Measurements from ENCODE around the gene TEX52. TPM values are rescaled to one million over a fixed set of nuclear protein-coding genes. Genes with fewer than 3 reads are reported as not detected.

TEX52 gene
- total RNA-seq (ENCODE audit: low replicate concordance) = not detected in 2 replicates

DNA sequence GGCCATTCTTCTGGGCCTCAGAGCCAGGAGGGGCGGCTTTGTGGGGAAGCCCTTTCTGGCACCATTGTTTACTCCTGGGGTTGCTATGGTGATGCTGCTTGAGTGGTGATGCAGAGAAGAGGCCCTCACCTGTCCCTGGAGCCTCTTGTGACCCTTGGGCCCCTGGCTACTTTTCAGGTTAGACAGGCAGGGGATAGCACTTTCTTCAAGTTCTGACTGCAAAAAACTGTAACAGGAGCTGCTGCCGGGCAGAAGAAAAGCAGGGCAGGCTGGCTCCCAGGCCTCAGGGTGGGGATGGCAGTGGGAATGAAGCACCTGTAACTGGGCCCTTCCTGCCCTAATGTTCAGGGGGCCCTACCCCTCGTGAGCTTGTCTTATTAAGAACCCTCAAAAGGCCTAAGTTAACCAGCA, at the start of gene TEX52:
TSS of gene TEX52 (minus strand) at position 19 of the 411 bp plus-strand sequence. CDS start at position 6, 13 bp downstream.

DNA sequence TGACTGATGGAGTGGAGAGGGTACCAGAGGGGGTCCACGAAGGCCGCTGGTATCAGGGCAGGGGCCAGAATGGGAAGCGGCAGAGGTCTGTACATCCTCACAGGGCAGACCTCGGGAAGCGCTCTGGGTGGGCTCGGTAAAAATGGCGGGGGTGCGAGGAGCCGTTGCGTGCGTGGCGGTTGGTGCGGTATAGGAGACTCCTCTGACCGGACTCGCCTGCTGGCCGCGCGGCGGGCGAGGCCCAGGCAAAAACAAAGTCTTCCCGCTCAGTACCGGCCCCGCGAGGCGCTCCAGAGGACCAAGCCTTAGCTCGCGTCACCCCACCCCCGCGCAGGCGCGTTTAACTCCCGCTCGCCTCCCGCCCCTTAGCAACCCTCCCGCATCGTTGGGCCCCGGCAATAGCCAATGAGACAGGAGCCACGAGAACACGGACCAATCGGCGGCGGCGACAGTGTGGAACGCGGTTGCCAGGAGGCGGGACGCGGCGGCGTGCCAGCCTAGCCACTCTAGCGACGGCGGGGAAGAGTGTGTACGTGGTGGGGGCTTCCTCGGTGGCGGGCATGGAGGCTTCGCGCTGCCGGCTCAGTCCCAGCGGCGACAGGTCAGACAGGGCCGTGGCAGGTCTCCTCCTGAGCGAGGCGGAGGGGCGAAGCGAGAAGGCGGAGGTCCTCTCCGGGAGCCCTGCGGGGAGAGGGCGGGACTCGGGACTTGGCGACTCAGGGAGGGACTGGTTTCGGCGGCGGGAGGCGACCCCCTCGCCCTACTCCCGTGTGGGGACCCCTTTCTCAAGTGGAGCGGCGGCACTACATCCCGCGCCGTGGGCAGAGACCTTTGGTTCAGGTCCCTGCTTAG, 33.8 kb upstream of the TEX52 start, which contains the start of gene TULP3:
TSS of gene TULP3 (plus strand) at position 504 of the 852 bp plus-strand sequence. CDS start at position 561, 57 bp downstream.

DNA sequence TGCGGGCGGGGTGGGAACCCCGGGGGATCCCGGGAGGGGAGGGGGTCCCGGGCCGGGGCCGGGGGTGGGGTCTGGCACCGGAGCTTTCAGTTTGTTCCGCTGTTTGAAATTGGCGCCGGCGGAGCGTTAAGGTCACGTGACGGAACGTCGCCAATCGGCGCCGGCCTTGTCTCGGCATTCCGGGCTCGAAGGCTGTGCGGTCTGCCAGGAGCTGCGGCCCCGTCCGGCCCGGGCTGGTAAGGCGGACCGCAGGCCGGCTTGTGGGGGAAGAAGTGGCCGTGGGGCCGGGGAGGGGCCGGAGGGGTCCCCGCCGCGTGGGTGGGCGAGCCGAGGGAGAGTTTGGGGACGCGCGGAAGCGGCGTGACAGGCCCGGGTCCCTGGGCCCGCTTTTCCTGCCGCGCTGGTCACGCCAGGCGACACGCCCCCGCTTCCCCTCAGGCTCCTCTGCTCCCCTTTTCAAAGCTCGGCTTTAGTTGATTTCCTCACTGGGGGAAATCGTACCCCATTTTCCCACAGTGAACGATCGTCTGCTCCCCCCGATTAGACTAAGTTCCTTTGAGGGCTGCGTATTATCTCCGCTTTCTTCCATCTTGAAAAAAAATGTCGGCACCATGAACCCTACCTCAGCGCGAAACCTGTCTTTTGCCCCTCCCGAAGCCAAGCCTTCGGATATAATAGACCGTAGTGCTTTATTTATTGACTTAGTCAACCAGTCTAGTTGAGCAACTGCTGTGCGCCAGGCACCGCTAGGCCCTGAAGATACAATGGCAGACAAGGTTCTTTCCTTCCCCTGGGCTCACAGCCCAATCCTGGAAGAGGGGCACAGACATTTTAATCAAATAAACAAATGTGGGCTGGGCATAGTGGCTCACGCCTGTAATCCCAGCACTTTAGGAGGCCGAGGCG, 20.5 kb upstream of the TEX52 start, which contains the start of the genes FOXM1 and RHNO1:
TSS of gene FOXM1 (minus strand) at position 128 of the 906 bp plus-strand sequence. CDS start 2,696 bp downstream, outside the sequence.
TSS of gene RHNO1 (plus strand) at position 177 of the 906 bp plus-strand sequence. CDS start 8,144 bp downstream, outside the sequence.

DNA sequence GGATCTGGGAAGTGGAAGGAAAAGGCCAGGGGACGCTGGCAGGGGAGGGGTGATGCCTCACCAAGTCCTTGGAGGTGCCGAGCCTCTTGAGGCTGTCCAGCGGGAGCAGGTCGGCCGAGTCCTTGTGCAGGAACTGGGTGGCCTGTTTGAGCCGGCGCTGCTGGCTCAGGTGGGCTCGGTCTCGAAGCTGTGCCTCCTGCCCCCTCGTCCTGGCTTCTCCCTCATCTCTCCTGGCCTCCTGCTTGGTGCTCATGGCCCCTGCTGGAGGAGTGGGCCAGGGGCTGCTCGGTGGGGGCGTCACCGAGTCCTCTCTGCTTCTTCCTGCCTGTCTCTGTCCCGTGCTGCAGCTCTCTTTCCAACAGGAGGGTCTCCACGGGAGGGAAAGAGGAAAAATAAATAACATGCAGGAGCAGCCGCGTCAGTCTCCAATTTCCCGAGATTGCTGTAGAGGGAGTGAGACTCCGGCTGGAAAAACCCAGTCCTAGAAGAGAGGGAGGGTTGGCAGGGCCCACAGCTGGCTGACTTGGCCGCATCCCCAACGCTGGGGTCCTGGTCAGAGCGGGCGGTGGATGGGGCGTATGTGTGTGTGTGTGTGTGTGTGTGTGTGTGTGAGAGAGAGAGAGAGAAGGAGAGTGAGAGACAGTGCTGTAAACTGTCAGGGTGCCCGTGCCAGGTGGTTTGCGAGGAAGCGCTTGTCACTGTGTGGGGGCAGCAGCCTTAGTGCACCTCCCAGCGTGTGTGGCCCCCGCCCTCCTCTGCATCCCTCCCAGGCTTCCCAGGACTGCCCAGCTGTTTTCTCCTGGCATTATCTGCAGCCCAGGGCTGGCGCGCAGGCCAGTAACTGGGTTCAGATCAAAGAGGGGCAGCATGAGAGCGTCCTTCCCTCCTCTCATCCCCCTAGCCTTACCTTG, 22.0 kb downstream of the TEX52 start, which contains the start of gene NRIP2:
TSS of gene NRIP2 (minus strand) at position 455 of the 911 bp plus-strand sequence. CDS start at position 403, 52 bp downstream.

DNA sequence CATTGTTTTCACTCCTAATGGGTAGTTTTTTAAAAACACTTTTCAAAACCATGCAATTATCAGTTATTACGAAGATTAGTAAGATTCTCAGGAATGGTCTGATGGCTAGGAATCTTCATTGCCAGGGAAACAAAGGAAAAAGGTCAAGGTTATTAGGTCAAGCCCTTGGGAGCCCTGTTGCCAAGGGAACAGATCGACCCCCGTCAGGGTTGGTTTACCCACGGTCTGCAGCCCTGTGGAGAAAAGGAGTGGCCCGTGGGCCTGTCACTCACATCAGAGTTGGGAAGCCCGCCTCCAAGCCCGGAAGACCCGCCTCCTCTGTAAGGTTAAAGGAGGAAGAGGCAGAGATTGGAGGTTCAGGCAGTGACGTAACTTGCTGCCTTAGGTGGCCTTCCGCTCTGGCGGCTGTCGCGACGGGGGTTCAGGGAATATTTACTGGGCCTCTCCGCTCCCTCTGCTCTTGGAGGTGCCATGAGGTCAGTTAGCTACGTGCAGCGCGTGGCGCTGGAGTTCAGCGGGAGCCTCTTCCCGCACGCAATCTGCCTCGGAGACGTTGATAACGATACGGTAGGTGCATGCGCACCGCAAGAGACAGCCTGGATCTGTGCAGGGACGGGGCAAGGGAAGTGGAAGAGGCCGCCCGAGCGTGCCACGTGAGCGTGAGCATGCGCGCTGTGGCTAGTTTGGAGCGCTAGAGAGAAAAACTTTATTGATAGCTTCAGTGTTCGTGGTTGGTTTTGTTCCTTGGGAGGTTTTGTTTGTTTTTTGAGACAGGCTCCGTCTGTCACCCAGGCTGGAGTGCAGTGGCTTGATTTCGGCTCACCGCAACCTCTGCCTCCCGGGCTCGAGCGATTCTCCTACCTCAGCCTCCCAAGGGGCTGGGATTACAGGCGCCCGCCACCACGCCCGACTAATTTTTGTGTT, 44.3 kb downstream of the TEX52 start, which contains the start of gene ITFG2:
TSS of gene ITFG2 (plus strand) at position 379 of the 924 bp plus-strand sequence. CDS start at position 472, 93 bp downstream.

Other genes with a start within 250 kb of the TEX52 start
- gene FKBP4, start 62.1 kb downstream of the TEX52 start, total RNA-seq (ENCODE audit: low replicate concordance) = 38.3 and 44.9 TPM in 2 replicates
- gene ITFG2, start 44.4 kb downstream of the TEX52 start, total RNA-seq (ENCODE audit: low replicate concordance) = 11.0 and 32.2 TPM in 2 replicates
- gene NRIP2, start 22.0 kb downstream of the TEX52 start, total RNA-seq (ENCODE audit: low replicate concordance) = not detected in 2 replicates
- 0.47 and 3.8 TPM in 2 replicates for gene FOXM1, start 20.1 kb upstream of the TEX52 start, total RNA-seq (ENCODE audit: low replicate concordance)
- gene RHNO1, start 20.2 kb upstream of the TEX52 start, total RNA-seq (ENCODE audit: low replicate concordance) = 4.7 and 13.8 TPM in 2 replicates
- gene TULP3, start 33.9 kb upstream of the TEX52 start, total RNA-seq (ENCODE audit: low replicate concordance) = 14.9 and 15.6 TPM in 2 replicates
- 4.9 and 9.6 TPM in 2 replicates for gene TEAD4, start 102.4 kb upstream of the TEX52 start, total RNA-seq (ENCODE audit: low replicate concordance)
- 40.1 and 76.8 TPM in 2 replicates for gene TSPAN9, start 220.3 kb upstream of the TEX52 start, total RNA-seq (ENCODE audit: low replicate concordance)